BLaER1 (cell line): ENCODE results near the gene WDR90.

ENCODE experiments used
- H3K27ac ChIP-seq: shearing (Covaris generic); formaldehyde crosslinking; 2 replicates; pipeline ENCODE4 v1.8.1; 2022
- H3K27me3 ChIP-seq: shearing (Covaris generic); formaldehyde crosslinking; 2 replicates; pipeline ENCODE4 v1.8.1; 2022
- H3K36me3 ChIP-seq: shearing (Covaris generic); formaldehyde crosslinking; 2 replicates; pipeline ENCODE4 v1.8.1; 2022
- H3K4me1 ChIP-seq: shearing (Covaris generic); formaldehyde crosslinking; 2 replicates; pipeline ENCODE4 v1.8.1; 2022
- H3K4me2 ChIP-seq: shearing (Covaris generic); formaldehyde crosslinking; 2 replicates; pipeline ENCODE4 v1.8.1; 2022
- H3K4me3 ChIP-seq: shearing (Covaris generic); formaldehyde crosslinking; 2 replicates; pipeline ENCODE4 v1.8.1; 2022
- H3K9ac ChIP-seq: shearing (Covaris generic); formaldehyde crosslinking; 2 replicates; pipeline ENCODE4 v1.8.1; 2022
- H3K9me3 ChIP-seq: shearing (Covaris generic); formaldehyde crosslinking; 2 replicates; pipeline ENCODE4 v1.8.1; 2022
- H4K20me1 ChIP-seq: shearing (Covaris generic); formaldehyde crosslinking; 2 replicates; pipeline ENCODE4 v1.8.1; 2022
- Cebpa-rat ChIP-seq: shearing (Covaris generic); IDR thresholded peaks from 2 replicates; pipeline ENCODE4 v1.8.1; 2022

Gene WDR90

DNA sequence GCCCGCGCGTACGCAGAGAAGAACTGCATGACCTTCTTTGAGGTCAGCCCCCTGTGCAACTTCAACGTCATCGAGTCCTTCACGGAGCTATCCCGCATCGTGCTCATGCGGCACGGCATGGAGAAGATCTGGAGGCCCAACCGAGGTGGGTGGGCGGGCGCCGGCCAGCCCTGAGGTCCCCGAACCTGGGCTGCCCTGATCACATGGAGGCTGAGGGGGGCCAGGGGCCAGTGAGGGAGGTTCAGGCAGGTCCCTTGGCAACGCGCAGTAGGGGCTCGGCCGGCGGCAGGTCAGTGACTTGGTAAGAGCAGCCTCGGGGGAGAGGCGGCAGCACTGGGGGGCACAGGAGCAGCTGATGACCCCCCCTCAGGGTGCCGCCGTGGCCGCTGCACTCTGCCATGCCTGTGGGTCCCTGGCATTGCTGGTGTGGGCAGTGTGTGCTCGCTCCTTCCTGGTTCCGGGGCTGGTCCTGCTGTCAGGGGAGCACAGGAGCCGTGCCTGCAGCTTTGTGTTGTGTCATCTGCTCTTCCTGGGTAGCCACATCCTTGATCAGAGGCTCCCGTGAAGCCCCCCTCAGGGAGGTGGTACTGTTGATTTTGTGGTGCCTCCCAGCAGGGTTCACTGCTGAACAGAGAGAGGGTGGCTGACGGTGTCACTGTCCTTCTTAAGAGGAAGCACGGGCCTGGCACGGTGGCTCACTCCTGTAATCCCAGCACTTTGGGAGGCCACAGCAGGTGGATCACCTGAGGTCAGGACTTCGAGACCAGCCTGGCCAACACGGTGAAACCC lies 23.0 kb upstream of the WDR90 start:
- H3K27ac ChIP-seq = no peak overlapping the region

DNA sequence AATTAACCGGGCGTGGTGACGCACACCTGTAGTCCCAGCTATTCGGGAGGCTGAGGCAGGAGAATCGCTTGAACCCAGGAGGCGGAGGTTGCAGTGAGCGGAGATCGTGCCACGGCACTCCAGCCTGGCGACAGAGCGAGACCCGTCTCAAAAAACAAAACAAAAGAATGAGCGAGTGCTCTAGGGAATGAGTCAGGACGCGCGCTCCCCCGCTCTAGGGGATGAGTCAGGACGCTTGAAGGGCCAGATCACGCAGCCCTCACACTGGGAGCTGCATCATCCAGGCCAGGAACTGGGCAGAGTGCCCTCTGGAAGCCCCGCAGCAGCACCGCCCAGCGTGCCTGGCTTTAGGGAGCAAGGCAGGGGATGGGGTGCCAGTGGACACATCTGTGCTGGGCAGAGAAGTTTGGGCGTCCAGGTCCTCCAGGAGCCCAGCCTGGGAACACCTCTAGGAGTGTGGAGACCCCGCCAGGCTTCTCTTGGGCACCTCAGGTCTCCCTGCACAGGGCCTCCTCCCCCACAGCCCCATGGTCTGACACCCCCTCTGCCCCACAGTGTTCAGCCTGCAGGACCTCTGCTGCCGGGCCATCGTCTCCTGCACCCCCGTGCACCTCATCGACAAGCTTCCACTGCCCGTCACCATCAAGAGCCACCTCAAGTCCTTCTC lies 22.2 kb upstream of the WDR90 start:
- no peak for TF ChIP-seq Cebpa-rat
- Histone ChIP-seq H3K9ac (no peak overlapping the region), H3K4me1 (peaks cover 51% of the 10 kb centered on the region), H3K4me3 (no peak overlapping the region), H3K36me3 (peaks cover 43% of the 10 kb centered on the region), H3K27ac (no peak overlapping the region), H4K20me1 (peaks cover 69% of the 10 kb centered on the region), H3K27me3 (no peaks in the 10 kb centered on the region), H3K9me3 (no peaks in the 10 kb centered on the region), H3K4me2 (no peak overlapping the region)

More for the DNA sequence above, 23.0 kb upstream of the WDR90 start:
- Histone ChIP-seq H3K9ac (no peak overlapping the region), H3K4me1 (peaks cover 56% of the 10 kb centered on the region), H3K9me3 (no peaks in the 10 kb centered on the region), H3K4me2 (no peak overlapping the region), H4K20me1 (peaks cover 74% of the 10 kb centered on the region), H3K27me3 (no peaks in the 10 kb centered on the region), H3K36me3 (peaks cover 43% of the 10 kb centered on the region), H3K4me3 (no peak overlapping the region)
- TF ChIP-seq Cebpa-rat = no peak

DNA sequence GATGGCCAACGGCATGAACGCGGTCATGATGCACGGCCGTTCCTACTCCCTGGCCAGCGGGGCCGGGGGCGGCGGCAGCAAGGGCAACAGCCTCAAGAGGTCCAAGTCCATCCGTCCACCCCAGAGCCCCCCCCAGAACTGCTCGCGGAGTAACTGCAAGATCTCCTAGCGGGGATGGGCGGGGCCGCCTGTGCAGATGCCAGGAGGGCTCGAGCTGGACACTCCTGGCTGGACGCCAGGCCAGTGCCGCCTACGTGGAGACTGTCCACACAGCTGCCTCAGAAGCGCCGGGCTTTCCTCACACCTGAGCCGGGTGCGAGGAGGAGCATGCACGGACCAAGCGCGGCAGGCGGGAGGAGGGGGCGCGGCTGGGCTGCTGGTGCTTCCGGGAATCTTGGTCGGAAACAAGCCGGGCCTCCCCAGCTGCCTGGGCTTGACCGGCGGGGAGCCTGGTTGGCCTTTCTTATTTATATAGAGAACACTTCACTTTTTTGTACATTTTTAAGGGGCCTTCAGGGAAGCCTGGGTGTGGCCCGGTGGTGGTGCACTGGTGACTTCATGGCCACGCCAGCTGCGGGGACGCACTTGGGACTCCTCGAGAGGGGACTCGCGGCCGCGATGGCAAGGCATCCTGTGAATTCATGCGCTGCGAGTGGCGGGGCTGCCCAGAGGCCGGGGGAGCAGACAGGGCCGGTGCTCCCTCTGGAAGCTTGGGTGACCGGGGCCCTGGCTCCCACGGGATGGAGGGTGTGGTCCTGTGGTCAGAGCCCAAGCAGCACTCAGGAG lies 21.5 kb upstream of the WDR90 start:
- H3K27ac ChIP-seq = no peak overlapping the region
- peaks cover 68% of the 10 kb centered on the region for H4K20me1 ChIP-seq
- TF ChIP-seq Cebpa-rat = no peak
- peaks cover 49% of the 10 kb centered on the region for H3K36me3 ChIP-seq
- H3K27me3 ChIP-seq = no peaks in the 10 kb centered on the region
- no peak overlapping the region for H3K4me3 ChIP-seq
- peaks cover 45% of the 10 kb centered on the region for H3K4me1 ChIP-seq
- H3K4me2 ChIP-seq = no peak overlapping the region
- no peak overlapping the region for H3K9ac ChIP-seq
- H3K9me3 ChIP-seq = no peaks in the 10 kb centered on the region

DNA sequence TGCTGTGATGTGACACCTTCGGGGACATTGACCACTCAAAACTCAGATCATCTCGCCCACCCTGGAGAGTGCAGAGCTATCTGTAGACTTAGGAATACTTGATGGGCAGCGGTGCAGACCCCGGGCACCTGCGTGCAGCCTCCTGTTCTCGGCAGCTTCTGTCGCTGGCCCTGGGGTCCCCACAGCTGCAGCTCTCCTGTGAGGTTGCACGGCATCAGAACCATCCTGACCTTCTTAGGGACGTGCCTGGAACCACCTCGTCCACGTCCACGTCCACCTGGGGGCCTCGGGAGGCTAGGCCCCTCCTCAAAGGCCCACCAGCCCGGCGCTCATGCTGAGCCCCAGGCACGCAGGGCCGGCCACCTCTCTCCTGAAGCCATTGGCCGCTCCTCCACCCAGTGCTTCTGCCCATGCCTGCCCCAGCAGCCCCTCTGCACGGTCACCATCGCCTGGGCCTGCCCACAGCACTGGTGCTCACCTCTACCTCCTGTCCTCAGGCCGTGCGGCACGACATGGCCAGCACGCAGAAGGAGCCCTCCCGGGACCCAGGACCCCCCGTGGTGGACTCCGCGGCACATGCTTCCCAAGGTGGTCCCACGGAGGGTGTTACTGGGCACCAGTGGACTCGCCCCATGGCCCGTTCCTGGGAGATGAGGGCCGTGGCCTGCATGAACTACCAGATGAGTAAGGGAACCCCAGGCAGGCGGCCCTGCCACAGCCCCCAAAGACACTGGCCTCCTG lies 20.7 kb upstream of the WDR90 start:
- Histone ChIP-seq H4K20me1 (peaks cover 68% of the 10 kb centered on the region), H3K4me1 (peaks cover 44% of the 10 kb centered on the region), H3K4me3 (no peak overlapping the region), H3K27ac (no peak overlapping the region), H3K36me3 (peaks cover 57% of the 10 kb centered on the region), H3K9me3 (no peaks in the 10 kb centered on the region), H3K27me3 (no peaks in the 10 kb centered on the region), H3K4me2 (no peak overlapping the region), H3K9ac (no peak overlapping the region)
- no peak for TF ChIP-seq Cebpa-rat

DNA sequence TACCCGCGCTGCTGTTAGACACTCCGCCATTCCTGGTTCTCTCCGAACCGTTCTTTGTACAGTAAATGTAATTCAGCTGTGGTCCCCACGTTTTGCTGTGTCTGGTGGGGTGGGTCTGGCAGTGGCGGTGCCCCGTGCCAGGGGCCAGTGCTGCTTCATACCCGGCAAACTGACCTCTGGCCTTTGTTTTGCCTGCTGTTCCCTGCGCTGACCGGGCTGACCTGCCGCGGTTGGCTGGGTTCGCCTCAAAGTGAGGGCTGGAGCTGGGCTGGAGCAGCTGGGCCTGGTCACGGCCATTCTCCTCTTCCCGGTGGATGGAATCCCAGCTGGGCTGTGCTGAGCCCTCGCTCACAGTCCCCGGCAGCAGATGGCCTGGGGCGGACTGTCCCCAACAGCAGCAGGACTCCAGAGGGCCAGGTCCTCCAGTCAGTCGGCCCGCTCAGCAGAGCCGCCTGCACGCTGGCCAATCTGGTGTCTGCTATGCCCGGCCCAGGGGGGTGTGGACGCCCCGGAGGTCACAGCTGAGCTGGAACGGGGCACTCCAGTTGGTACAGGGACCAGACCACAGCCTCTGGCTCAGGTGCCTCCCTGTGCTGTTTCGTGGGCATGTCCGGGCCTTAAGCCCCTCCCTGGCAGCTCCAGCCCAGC lies 19.9 kb upstream of the WDR90 start:
- Histone ChIP-seq H3K27me3 (no peaks in the 10 kb centered on the region), H3K4me1 (peaks cover 38% of the 10 kb centered on the region), H3K9ac (no peak overlapping the region), H3K9me3 (no peaks in the 10 kb centered on the region), H3K4me2 (no peak overlapping the region), H3K27ac (no peak overlapping the region), H3K4me3 (no peak overlapping the region), H4K20me1 (peaks cover 68% of the 10 kb centered on the region), H3K36me3 (peaks cover 65% of the 10 kb centered on the region)
- TF ChIP-seq Cebpa-rat = no peak

DNA sequence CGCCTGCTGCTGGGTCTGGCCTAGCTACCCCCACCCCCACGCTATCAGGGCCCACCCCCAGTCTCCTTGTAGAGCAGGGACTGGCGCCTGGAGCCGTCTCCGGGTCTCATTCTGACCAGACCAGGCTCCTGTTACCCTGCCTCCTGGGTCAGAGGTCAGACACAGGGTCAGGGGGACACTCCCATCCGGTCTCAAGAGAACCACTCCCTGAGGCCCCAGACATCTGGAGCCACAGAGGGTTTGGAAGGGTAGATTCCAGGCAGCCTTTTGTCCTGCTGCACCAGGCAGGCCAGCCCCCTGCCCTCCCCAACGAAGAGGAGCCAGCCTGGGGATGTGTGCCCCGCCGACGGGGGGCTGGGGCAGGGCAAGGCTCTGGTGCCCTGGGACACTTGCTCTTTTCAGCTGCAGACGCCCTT lies 19.3 kb upstream of the WDR90 start:
- H4K20me1 ChIP-seq = peaks cover 68% of the 10 kb centered on the region
- H3K4me2 ChIP-seq = peak overlapping the region; percentile 66; the same call in 1 of the 2 replicates
- H3K4me1 ChIP-seq = peaks cover 38% of the 10 kb centered on the region
- no peak overlapping the region for H3K4me3 ChIP-seq
- no peak overlapping the region for H3K27ac ChIP-seq
- peak overlapping the region; percentile 34; the same call in 1 of the 2 replicates for H3K9ac ChIP-seq
- H3K9me3 ChIP-seq = no peaks in the 10 kb centered on the region
- H3K27me3 ChIP-seq = no peaks in the 10 kb centered on the region
- no peak for TF ChIP-seq Cebpa-rat
- peaks cover 71% of the 10 kb centered on the region for H3K36me3 ChIP-seq

DNA sequence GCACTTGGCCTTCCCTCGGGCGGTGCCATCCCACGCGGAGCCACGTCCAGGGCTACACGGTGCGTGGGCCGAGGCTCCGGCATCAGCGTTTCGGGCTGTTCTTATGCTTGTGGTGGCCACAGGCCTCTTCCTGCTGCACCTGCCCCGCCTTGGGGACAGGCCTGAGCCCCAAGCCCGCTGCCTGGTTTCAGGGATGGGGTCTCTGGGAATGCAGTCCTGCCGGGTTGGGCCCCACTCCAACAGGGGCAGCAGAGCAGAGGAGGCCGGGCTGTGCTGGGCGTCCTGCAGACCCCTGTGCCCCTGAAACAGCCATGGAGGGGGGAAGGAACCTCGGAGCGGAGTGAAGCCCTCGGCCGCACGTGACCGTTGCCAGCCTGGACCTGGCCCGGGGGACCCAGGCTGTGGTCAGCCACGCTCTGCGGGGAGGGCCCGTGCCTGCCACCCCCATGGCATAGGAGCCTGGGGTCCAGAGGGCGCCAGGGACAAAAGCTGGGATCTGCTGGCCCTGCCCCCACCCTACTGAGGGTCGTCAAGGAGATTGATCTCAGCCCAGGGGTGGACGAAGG lies 18.8 kb upstream of the WDR90 start:
- peak overlapping the region; percentile 34; the same call in 1 of the 2 replicates for H3K9ac ChIP-seq
- no peaks in the 10 kb centered on the region for H3K9me3 ChIP-seq
- H3K4me2 ChIP-seq = peak overlapping the region; percentile 66
- H3K27me3 ChIP-seq = no peaks in the 10 kb centered on the region
- peaks cover 68% of the 10 kb centered on the region for H4K20me1 ChIP-seq
- no peak for TF ChIP-seq Cebpa-rat
- H3K4me3 ChIP-seq = no peak overlapping the region
- peaks cover 70% of the 10 kb centered on the region for H3K36me3 ChIP-seq
- peaks cover 38% of the 10 kb centered on the region for H3K4me1 ChIP-seq
- H3K27ac ChIP-seq = 0 out of 2 replicates have a peak overlapping the region, but pooled peaks have one; percentile 26

DNA sequence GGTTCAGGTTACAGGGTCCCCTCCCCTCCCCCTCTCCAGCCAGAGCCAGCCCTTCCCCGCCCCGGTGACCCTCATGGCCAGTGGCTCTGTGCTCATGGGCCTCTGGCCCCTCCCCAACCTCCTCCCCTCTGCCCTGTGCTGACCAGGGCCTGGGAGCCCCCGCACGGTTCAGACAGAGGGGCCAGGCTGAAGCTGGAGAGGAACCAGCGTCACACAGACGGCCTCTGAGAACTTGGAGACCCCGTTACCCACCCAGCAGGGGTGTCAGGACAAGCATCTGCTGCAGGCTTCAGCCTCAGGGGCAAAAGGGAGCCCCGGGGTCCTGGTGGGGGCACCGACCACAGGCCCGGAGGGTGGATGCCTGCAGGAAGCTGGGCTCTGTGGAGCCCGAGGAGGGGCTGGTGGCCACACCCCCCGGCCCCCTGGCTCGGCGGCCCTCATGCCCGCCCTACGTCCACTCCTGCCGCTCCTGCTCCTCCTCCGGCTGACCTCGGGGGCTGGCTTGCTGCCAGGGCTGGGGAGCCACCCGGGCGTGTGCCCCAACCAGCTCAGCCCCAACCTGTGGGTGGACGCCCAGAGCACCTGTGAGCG lies 18.3 kb upstream of the WDR90 start, which contains the start of gene WFIKKN1:
TSS of gene WFIKKN1 (plus strand) at position 171 of the 591 bp plus-strand sequence. CDS start at position 440, 269 bp downstream.
- Histone ChIP-seq H3K4me3 (no peak within 1 kb of the TSS), H3K36me3 (peaks cover 64% of the 10 kb centered on the region), H3K9ac (peak within 1 kb of the TSS; percentile 34; the same call in 1 of the 2 replicates), H4K20me1 (peaks cover 64% of the 10 kb centered on the region), H3K4me1 (peaks cover 38% of the 10 kb centered on the region), H3K9me3 (no peaks in the 10 kb centered on the region), H3K27ac (0 out of 2 replicates have a peak within 1 kb of the TSS, but pooled peaks have one; percentile 26), H3K27me3 (no peaks in the 10 kb centered on the region), H3K4me2 (peak within 1 kb of the TSS; percentile 66)
- TF ChIP-seq Cebpa-rat = no peak
